ENCODE data around the gene F12. TPM values are rescaled to one million over a fixed set of nuclear protein-coding genes. Genes with fewer than 3 reads are reported as not detected.

Gene F12
- total RNA-seq, result 0.58 TPM in 1 of 2 replicates, not detected in the other

GRCh38 chr5:177409043-177409801 lies at the start of gene F12:
Gene F12 (minus strand): TSS chr5:177409564. CDS start chr5:177409527, 37 bp downstream.

DNA sequence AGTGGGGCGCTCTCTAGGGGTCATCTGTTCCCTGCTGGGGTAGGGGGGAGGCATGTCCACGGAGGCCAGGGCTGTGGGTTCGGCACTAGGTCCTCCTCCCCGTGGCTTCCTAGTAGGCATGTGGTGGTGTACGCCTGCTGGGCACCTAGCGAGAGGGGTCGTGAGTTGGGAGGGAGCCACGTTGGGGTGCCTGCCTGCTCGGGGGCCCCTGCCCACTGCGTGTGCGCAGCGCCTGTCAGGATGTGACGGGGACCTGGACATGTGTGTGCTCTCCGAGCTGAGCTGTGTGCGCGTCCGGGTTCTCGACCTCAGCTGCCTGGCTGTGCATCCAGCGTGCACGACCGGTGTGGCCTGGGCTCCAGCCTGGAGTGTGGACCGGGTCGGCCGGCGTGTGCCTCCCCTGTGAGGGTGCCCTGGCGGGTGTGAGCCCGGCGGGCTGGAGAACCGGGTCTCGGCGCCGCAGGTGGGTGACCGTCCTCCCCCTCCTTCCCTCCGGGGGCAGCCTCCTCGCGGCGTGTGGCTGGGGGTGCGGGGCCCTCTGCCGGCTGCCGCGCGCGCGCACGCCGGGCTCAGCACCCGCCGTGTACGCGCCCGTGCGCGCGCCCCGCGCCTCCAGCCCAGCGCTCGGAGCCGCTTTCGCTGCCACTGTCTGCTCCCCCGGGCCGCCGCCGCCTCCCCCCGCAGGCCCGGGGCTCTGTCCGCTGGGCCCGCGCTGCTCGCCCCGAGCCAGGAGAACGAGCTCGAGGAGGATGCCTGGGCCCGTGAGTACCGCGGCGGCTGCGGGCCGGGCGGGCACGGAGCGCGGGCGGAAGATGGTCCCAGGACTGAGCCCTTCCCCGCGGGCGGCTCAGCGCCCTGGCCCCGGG lies 37.1 kb upstream of the F12 start, which contains the start of gene PRR7:
PRR7 (plus strand) TSS at position 615 of the 866 bp plus-strand sequence. CDS start 8,254 bp downstream, outside the sequence.

DNA sequence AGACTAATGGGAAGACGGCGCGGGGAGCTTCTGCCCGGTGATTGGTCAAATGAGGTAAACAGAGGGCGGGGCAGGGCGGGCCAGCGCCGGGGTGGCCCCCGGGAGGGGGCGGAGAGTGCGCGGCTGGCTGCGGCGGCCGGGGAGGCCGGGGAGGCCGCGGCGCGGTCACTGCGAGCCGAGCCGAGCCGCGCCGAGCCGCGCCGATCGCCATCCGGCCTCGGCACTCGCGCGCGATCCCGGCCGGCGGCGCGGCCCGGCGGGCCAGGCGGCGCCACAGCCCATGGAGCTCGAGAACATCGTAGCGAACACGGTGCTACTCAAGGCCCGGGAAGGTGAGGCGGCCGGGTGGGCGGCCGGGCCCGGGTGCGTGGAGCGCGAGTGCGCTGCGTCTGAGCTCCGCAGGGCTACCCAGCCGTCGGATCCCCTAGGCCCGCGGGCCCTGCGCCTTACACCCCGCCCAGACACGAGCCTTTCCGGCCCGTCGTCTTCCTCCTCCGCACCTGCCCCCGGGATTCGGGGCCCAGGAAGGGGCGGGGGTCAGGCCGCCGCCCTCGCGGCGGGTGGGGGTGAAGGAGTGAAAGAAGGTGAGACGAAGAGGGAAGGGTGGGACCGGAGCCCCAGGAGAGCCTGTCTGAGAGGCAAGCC lies 17.3 kb upstream of the F12 start, which contains the start of gene GRK6:
GRK6 (plus strand) TSS at position 111 of the 645 bp plus-strand sequence; CDS start at position 281, 170 bp downstream.

GRCh38 chr5:177399997-177400868 lies 9.1 kb downstream of the F12 start, which contains the start of gene PFN3:
Gene PFN3 (minus strand): TSS chr5:177400661. CDS start chr5:177400576, 85 bp downstream.

GRCh38 chr5:177384134-177384533 lies 25.2 kb downstream of the F12 start, which contains the start of gene SLC34A1:
Gene SLC34A1 (plus strand): TSS chr5:177384434. CDS start chr5:177385742, 1,308 bp downstream.

GRCh38 chr5:177357459-177358351 lies 51.7 kb downstream of the F12 start, which contains the start of gene RGS14:
Gene RGS14 (plus strand): TSS chr5:177357924. CDS start chr5:177358025, 101 bp downstream.

Other genes starting within 250 kb of the F12 start
- gene RAB24, start 105.8 kb downstream of the F12 start, total RNA-seq, result 18.3 and 24.9 TPM in 2 replicates
- 68.5 and 167 TPM in 2 replicates for gene PRELID1, start 105.8 kb downstream of the F12 start, total RNA-seq
- gene MXD3, start 97.7 kb downstream of the F12 start, total RNA-seq, result 3.7 and 15.7 TPM in 2 replicates
- 342 and 514 TPM in 2 replicates for gene LMAN2, start 57.9 kb downstream of the F12 start, total RNA-seq
- gene RGS14, start 51.6 kb downstream of the F12 start, total RNA-seq, result 3.6 and 9.3 TPM in 2 replicates
- gene SLC34A1, start 25.1 kb downstream of the F12 start, total RNA-seq, result not detected in 2 replicates
- not detected in 2 replicates for gene PFN3, start 8.9 kb downstream of the F12 start, total RNA-seq
- 12.7 and 32.4 TPM in 2 replicates for gene GRK6, start 17.1 kb upstream of the F12 start, total RNA-seq
- 6.2 and 10.9 TPM in 2 replicates for gene PRR7, start 37.2 kb upstream of the F12 start, total RNA-seq
- gene DBN1, start 64.1 kb upstream of the F12 start, total RNA-seq, result 77.2 and 139 TPM in 2 replicates
- gene PDLIM7, start 88.0 kb upstream of the F12 start, total RNA-seq, result 83.7 and 101 TPM in 2 replicates
- 3.3 and 6.8 TPM in 2 replicates for gene DOK3, start 100.3 kb upstream of the F12 start, total RNA-seq
- gene DDX41, start 107.4 kb upstream of the F12 start, total RNA-seq, result 124 and 144 TPM in 2 replicates
- gene FAM193B, start 145.0 kb upstream of the F12 start, total RNA-seq, result 9.8 and 34.1 TPM in 2 replicates
- gene TMED9, start 182.6 kb upstream of the F12 start, total RNA-seq, result 223 and 242 TPM in 2 replicates
- gene B4GALT7, start 190.6 kb upstream of the F12 start, total RNA-seq, result 40.5 and 53.0 TPM in 2 replicates